Activated CD8-positive, alpha-beta memory T cell treated with anti-CD3 and anti-CD28 coated beads, Interleukin-2, amount 10 ng/mL, durations not matched to agents 7 days and 5 days (primary cell): ENCODE results near the gene CSNK1D. TPM values are rescaled to one million over a fixed set of nuclear protein-coding genes. Genes with fewer than 3 reads are reported as not detected.

Experiments used
- ATAC-seq: fragments of 150-1000 bp; cut with Tn5 transposase; one replicate; pipeline ENCODE4 v1.10.0; 2021; ENCODE audit warnings: moderate library complexity
- CTCF ChIA-PET: fragments of 350-600 bp; sonication (Branson Sonifier 250); formaldehyde crosslinking; loops from one replicate; lab custom pipeline; 2021; ENCODE audit warnings: antibody characterized with exemption; lab: Charles Lee
- DNase-seq: peaks from one replicate; pipeline ENCODE4 v3.0.0-alpha.2; 2020
- H3K27ac Mint-ChIP-seq: one replicate; pipeline ENCODE4 v1.8.0; 2021; ENCODE audit warnings: mild to moderate bottlenecking, mixed read lengths
- H3K27me3 Mint-ChIP-seq: one replicate; pipeline ENCODE4 v1.8.0; 2021; ENCODE audit warnings: mixed read lengths
- H3K36me3 Mint-ChIP-seq: one replicate; pipeline ENCODE4 v1.8.0; 2021; ENCODE audit warnings: mild to moderate bottlenecking, mixed read lengths
- H3K4me1 Mint-ChIP-seq: one replicate; pipeline ENCODE4 v1.8.0; 2021; ENCODE audit warnings: mixed read lengths
- H3K4me3 Mint-ChIP-seq: one replicate; pipeline ENCODE4 v1.8.0; 2021; ENCODE audit warnings: mild to moderate bottlenecking, moderate library complexity, mixed read lengths
- H3K9me3 Mint-ChIP-seq: one replicate; pipeline ENCODE4 v1.8.0; 2022; ENCODE audit warnings: low read depth, mixed read lengths
- total RNA-seq, 2 experiments: library from RNA; stranded (reverse); gene quantifications; one replicate each; pipeline ENCODE4 v1.2.3, GENCODE V29; 2021

CSNK1D gene
- 100 to 1,000 TPM; 120 to 139 TPM for total RNA-seq

- DNase-seq (peak; percentile 94), ATAC-seq (peak; percentile 86)
- peaks cover 25% of the 10 kb centered on the region for H3K36me3 Mint-ChIP-seq
- peak within 1 kb of the TSS; percentile 97 for H3K27ac Mint-ChIP-seq
- H3K9me3 Mint-ChIP-seq, result no peaks in the 10 kb centered on the region
- H3K27me3 Mint-ChIP-seq, result no peaks in the 10 kb centered on the region
- peaks cover 38% of the 10 kb centered on the region for H3K4me1 Mint-ChIP-seq
- peak within 1 kb of the TSS; percentile 78 for H3K4me3 Mint-ChIP-seq
- CTCF ChIA-PET, result interaction anchor here (0.8 to 2.1 kb wide), 7 partner anchors 19 to 144 kb away, joined by 3 to 7 read pairs (median 3); no protein-coding TSS in a partner anchor
These were observed at the start of gene CSNK1D for GRCh38 chr17:82273327-82274133. Gene CSNK1D, minus strand, starts transcription at chr17:82273700. Its CDS starts 319 bp downstream, at chr17:82273381.

GRCh38 chr17:82322526-82323453, 49.3 kb upstream of the CSNK1D start:
- Mint-ChIP-seq H3K27me3 (no peaks in the 10 kb centered on the region), H3K9me3 (no peaks in the 10 kb centered on the region), H3K27ac (no peak overlapping the region), H3K36me3 (no peaks in the 10 kb centered on the region), H3K4me1 (peaks cover 16% of the 10 kb centered on the region), H3K4me3 (no peak overlapping the region)
- ATAC-seq (no peak), DNase-seq (no peak)
- CTCF ChIA-PET, result interaction anchor here (1.2 to 8.6 kb wide), 4 partner anchors 11 to 122 kb away, joined by 3 to 154 read pairs (median 26); partner anchors contain the start of gene SECTM1

- DNase-seq (no peak), ATAC-seq (no peak)
- CTCF ChIA-PET, result interaction anchor here (1.2 to 8.6 kb wide), 7 partner anchors 11 to 121 kb away, joined by 3 to 154 read pairs (median 6); partner anchors contain the start of genes CSNK1D and SECTM1
- Mint-ChIP-seq H3K36me3 (no peaks in the 10 kb centered on the region), H3K9me3 (no peaks in the 10 kb centered on the region), H3K27ac (peak overlapping the region; percentile 65), H3K4me1 (peaks cover 16% of the 10 kb centered on the region), H3K27me3 (no peaks in the 10 kb centered on the region), H3K4me3 (peak overlapping the region; percentile 40)
These were observed 48.5 kb upstream of the CSNK1D start for GRCh38 chr17:82321947-82322466.

GRCh38 chr17:82320956-82321927, 47.7 kb upstream of the CSNK1D start:
- Mint-ChIP-seq H3K27ac (peak overlapping the region; percentile 71), H3K4me3 (peak overlapping the region; percentile 66), H3K27me3 (no peaks in the 10 kb centered on the region), H3K9me3 (no peaks in the 10 kb centered on the region), H3K36me3 (no peaks in the 10 kb centered on the region), H3K4me1 (peaks cover 16% of the 10 kb centered on the region)
- CTCF ChIA-PET, result interaction anchor here (0.7 to 8.6 kb wide), 18 partner anchors 9 to 291 kb away, joined by 3 to 154 read pairs (median 4); partner anchors contain the start of genes CSNK1D and SECTM1
- ATAC-seq, result peak; percentile 43
- DNase-seq, result peak; percentile 67

- no peak overlapping the region for H3K4me3 Mint-ChIP-seq
- CTCF ChIA-PET, result interaction anchor here (0.7 to 8.6 kb wide), 13 partner anchors 9 to 290 kb away, joined by 3 to 154 read pairs (median 4); partner anchors contain the start of genes CSNK1D and SECTM1
- H3K36me3 Mint-ChIP-seq, result peaks cover 7% of the 10 kb centered on the region
- DNase-seq (no peak), ATAC-seq (no peak)
- no peaks in the 10 kb centered on the region for H3K9me3 Mint-ChIP-seq
- H3K27me3 Mint-ChIP-seq, result no peaks in the 10 kb centered on the region
- H3K27ac Mint-ChIP-seq, result no peak overlapping the region
- peaks cover 23% of the 10 kb centered on the region for H3K4me1 Mint-ChIP-seq
These were observed 46.8 kb upstream of the CSNK1D start for GRCh38 chr17:82320140-82320840.

GRCh38 chr17:82319619-82320062, 46.1 kb upstream of the CSNK1D start:
- Mint-ChIP-seq H3K9me3 (no peaks in the 10 kb centered on the region), H3K27me3 (no peaks in the 10 kb centered on the region), H3K27ac (no peak overlapping the region), H3K36me3 (peaks cover 7% of the 10 kb centered on the region), H3K4me3 (no peak overlapping the region), H3K4me1 (peaks cover 22% of the 10 kb centered on the region)
- no peak for ATAC-seq
- no peak for DNase-seq
- CTCF ChIA-PET, result interaction anchor here (6.1 to 8.6 kb wide), 2 partner anchors 18 to 83 kb away, joined by 48 to 154 read pairs; no protein-coding TSS in a partner anchor

GRCh38 chr17:82318772-82319606, 45.5 kb upstream of the CSNK1D start:
- Mint-ChIP-seq H3K27ac (no peak overlapping the region), H3K4me3 (no peak overlapping the region), H3K27me3 (no peaks in the 10 kb centered on the region), H3K4me1 (peaks cover 22% of the 10 kb centered on the region), H3K9me3 (no peaks in the 10 kb centered on the region), H3K36me3 (peaks cover 8% of the 10 kb centered on the region)
- DNase-seq (no peak), ATAC-seq (no peak)
- CTCF ChIA-PET, result interaction anchor here (8.6 kb wide), 1 partner anchor 17 kb away, joined by 154 read pairs; no protein-coding TSS in a partner anchor

- Mint-ChIP-seq H3K27me3 (no peaks in the 10 kb centered on the region), H3K9me3 (no peaks in the 10 kb centered on the region), H3K4me3 (no peak overlapping the region), H3K36me3 (peaks cover 15% of the 10 kb centered on the region), H3K27ac (no peak overlapping the region), H3K4me1 (peaks cover 23% of the 10 kb centered on the region)
- CTCF ChIA-PET, result interaction anchor here (1.5 to 8.5 kb wide), 5 partner anchors 16 to 82 kb away, joined by 4 to 206 read pairs (median 10); partner anchors contain the start of gene SECTM1
- no peak for DNase-seq
- ATAC-seq, result no peak
These were observed 44.6 kb upstream of the CSNK1D start for GRCh38 chr17:82318169-82318498.

GRCh38 chr17:82317394-82318168, 44.1 kb upstream of the CSNK1D start, which contains the start of gene CD7:
Gene CD7, minus strand, starts transcription at chr17:82317608. Its CDS starts 113 bp downstream, at chr17:82317495.
- CTCF ChIA-PET, result interaction anchor here (0.6 to 8.5 kb wide), 15 partner anchors 10 to 280 kb away, joined by 3 to 206 read pairs (median 6); partner anchors contain the start of genes DCXR and SECTM1
- peak; percentile 79 for ATAC-seq

More at GRCh38 chr17:82317394-82318168, 44.1 kb upstream of the CSNK1D start, which contains the start of gene CD7:
- Mint-ChIP-seq H3K36me3 (peaks cover 15% of the 10 kb centered on the region), H3K4me1 (peaks cover 20% of the 10 kb centered on the region), H3K27ac (peak within 1 kb of the TSS; percentile 75), H3K4me3 (peak within 1 kb of the TSS; percentile 93), H3K9me3 (no peaks in the 10 kb centered on the region), H3K27me3 (no peaks in the 10 kb centered on the region)
- peak; percentile 86 for DNase-seq
